Ishikawa (cell line): ENCODE data around the gene MYO5B.

ENCODE experiments used
- CEBPB ChIP-seq: IDR thresholded peaks from 2 replicates; pipeline ENCODE4 v1.6.1; 2012
- CREB1 ChIP-seq: IDR thresholded peaks from 2 replicates; pipeline ENCODE4 v1.6.1; 2012; ENCODE audit warnings: low read depth
- EGR1 ChIP-seq: IDR thresholded peaks from 2 replicates; pipeline ENCODE4 v1.6.1; 2012
- EP300 ChIP-seq: IDR thresholded peaks from 2 replicates; pipeline ENCODE4 v1.6.1; 2012; ENCODE audit warnings: borderline replicate concordance
- FOXM1 ChIP-seq: IDR thresholded peaks from 2 replicates; pipeline ENCODE4 v1.6.1; 2012; ENCODE audit warnings: low read depth, borderline replicate concordance
- RAD21 ChIP-seq: IDR thresholded peaks from 2 replicates; pipeline ENCODE4 v1.6.1; 2012; ENCODE audit warnings: low read depth
- TAF1 ChIP-seq: IDR thresholded peaks from 2 replicates; pipeline ENCODE4 v1.6.1; 2012; ENCODE audit warnings: low read depth, mild to moderate bottlenecking
- TCF12 ChIP-seq: IDR thresholded peaks from 2 replicates; pipeline ENCODE4 v1.6.1; 2012; ENCODE audit warnings: low read depth
- TEAD4 ChIP-seq: IDR thresholded peaks from 2 replicates; pipeline ENCODE4 v1.6.1; 2012
- YY1 ChIP-seq: IDR thresholded peaks from 2 replicates; pipeline ENCODE4 v1.6.1; 2012; ENCODE audit warnings: low read depth
- ZBTB7A ChIP-seq: IDR thresholded peaks from 2 replicates; pipeline ENCODE4 v1.6.1; 2012; ENCODE audit warnings: low read depth
- TF ChIP-seq, protein P1 (sequence below): IDR thresholded peaks from 2 replicates; pipeline ENCODE4 v1.6.1; 2012; ENCODE audit warnings: low read depth, mild to moderate bottlenecking
- TF ChIP-seq, protein P2 (sequence below): IDR thresholded peaks from 2 replicates; pipeline ENCODE4 v1.6.1; 2012
- TF ChIP-seq, protein P3 (sequence below): IDR thresholded peaks from 2 replicates; pipeline ENCODE4 v1.6.1; 2012

DNA sequence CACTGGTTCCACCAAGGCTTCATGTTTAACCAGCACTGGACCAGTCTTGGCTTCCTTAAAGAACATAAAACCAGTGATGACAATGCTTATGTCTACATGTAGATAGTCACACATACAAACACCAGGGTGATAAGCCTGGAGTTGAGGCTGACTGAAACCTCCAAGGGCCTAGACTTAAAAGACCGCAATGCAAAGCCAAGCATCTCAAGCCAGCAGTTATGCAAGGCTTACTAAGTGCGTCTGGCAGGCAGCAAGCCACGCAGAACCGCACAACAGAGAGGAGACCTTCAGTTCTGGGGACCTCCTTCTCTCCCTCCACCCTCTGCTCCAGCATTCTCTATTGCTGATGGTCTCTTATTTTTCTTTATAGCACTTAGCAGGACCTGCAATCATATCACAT, 318.4 kb downstream of the MYO5B start:
- TF ChIP-seq, protein P1, sequence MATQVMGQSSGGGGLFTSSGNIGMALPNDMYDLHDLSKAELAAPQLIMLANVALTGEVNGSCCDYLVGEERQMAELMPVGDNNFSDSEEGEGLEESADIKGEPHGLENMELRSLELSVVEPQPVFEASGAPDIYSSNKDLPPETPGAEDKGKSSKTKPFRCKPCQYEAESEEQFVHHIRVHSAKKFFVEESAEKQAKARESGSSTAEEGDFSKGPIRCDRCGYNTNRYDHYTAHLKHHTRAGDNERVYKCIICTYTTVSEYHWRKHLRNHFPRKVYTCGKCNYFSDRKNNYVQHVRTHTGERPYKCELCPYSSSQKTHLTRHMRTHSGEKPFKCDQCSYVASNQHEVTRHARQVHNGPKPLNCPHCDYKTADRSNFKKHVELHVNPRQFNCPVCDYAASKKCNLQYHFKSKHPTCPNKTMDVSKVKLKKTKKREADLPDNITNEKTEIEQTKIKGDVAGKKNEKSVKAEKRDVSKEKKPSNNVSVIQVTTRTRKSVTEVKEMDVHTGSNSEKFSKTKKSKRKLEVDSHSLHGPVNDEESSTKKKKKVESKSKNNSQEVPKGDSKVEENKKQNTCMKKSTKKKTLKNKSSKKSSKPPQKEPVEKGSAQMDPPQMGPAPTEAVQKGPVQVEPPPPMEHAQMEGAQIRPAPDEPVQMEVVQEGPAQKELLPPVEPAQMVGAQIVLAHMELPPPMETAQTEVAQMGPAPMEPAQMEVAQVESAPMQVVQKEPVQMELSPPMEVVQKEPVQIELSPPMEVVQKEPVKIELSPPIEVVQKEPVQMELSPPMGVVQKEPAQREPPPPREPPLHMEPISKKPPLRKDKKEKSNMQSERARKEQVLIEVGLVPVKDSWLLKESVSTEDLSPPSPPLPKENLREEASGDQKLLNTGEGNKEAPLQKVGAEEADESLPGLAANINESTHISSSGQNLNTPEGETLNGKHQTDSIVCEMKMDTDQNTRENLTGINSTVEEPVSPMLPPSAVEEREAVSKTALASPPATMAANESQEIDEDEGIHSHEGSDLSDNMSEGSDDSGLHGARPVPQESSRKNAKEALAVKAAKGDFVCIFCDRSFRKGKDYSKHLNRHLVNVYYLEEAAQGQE = no peak
- TF ChIP-seq RAD21 = no peak
- TF ChIP-seq EP300 = no peak
- no peak for TF ChIP-seq YY1
- TF ChIP-seq TAF1 = no peak
- TF ChIP-seq, protein P2, sequence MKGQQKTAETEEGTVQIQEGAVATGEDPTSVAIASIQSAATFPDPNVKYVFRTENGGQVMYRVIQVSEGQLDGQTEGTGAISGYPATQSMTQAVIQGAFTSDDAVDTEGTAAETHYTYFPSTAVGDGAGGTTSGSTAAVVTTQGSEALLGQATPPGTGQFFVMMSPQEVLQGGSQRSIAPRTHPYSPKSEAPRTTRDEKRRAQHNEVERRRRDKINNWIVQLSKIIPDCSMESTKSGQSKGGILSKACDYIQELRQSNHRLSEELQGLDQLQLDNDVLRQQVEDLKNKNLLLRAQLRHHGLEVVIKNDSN = no peak
- TF ChIP-seq EGR1 = no peak
- no peak for TF ChIP-seq CEBPB
- TF ChIP-seq ZBTB7A = no peak
- TF ChIP-seq CREB1 = no peak
- no peak for TF ChIP-seq TCF12
- no peak for TF ChIP-seq FOXM1
- TF ChIP-seq, protein P3, sequence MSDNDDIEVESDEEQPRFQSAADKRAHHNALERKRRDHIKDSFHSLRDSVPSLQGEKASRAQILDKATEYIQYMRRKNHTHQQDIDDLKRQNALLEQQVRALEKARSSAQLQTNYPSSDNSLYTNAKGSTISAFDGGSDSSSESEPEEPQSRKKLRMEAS = no peak
- TF ChIP-seq TEAD4 = no peak
